Retina (tissue), 1 donor: Measurements from ENCODE around the gene EXOC3L2.
"Not testable (repeated sequence)": the region's sequence is repeated elsewhere in the genome, so short reads cannot be mapped to it uniquely, and the experiment has no call there.

Experiments used
- DNase-seq: peaks from one replicate; pipeline ENCODE4 v3.0.0-alpha.2; 2016

EXOC3L2 gene

GRCh38 chr19:45255611-45256157 lies 10.5 kb upstream of the EXOC3L2 start:
- no peak for DNase-seq

DNA sequence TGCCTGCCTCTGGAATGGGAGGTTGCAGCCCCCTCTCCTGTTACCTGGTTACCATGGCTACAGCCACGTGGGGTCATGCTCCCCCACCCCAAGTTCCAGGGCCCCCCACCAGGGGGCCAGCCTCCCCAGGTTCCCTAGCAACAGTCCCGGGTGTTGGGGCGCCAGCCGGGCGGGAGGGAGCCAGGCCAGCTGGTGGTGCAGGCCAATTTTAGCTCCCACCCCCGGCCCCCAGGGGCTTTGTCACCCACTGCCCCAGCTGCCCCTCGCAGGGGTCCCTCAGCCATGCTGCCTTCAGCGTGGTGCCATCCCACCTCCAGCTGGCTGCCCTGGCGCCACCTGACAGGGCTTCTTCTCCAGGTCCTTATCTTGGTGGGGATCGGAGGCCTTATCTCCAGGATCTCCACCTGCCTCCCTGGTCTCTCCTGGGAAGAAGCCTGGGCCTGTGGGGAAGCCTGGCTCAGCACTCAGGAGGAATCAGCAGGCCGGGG lies 8.9 kb upstream of the EXOC3L2 start:
- DNase-seq, result no peak

DNA sequence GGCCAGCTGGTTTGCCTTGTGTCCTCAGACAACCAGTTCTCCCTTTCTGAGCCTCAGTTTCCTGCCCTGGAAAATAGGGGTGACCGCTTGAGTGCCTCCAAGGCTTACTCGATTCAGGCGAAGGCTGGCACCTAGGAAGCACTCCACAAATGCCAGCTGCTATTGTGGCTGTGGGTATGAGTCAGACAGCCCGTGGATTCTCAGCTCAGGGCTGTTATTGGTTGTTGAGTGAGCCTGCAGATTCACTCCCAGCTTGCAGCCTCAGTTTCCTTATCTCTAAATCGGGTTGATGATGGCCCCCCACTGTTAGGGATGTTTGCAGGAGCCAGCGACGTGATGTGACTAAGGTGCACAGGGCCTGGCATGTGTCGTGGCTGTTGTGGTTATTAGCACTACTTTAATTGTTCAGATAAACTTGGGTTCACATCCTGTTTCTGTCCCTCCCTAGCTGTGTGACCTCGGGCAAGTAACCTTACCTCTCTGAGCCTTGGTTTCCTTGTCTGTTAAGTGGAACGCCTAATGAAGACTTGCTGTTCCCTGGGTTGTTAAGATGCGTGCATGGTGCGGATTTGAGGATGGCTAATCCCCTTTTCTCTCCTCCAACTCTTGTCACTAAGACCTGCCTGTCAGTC lies 8.3 kb upstream of the EXOC3L2 start:
- DNase-seq, result no peak

- peak; percentile 50 for DNase-seq
Measured at GRCh38 chr19:45251452-45252354, 6.5 kb upstream of the EXOC3L2 start.

- peak; percentile 50 for DNase-seq
Measured at GRCh38 chr19:45250832-45251451, 5.7 kb upstream of the EXOC3L2 start, which contains the start of gene MARK4. TSS of gene MARK4 (plus strand) at chr19:45251271. CDS start at chr19:45251589, 318 bp downstream.

DNA sequence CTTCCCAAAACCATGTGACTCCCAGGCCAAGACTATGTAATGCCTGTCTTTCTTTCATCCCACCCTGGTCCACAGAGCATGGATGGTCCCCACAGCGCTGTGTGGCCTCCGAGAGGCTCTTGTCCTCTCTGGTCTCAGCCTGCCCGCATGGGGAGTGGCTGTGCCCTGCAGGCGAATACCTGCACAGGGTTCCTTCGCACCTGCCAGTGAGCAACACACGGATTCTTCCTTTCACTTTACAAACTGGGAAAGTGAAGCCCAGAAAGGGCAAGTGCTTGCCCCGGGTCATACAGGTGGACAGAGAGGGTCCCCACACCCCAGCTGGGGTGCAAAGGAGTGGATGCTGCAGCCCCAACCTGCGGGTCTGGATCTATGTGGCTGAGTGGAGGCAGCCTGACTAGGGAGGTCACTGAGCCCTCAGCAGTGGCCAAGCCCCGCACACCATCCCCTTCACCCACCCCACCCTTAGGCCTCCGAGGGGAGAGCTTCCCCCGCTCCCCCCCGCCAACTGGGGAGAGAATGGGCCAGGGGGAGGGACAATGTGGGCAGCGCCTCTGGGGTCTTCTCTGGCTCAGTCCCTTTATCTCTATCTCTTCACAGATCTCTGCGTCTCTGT lies 5.1 kb upstream of the EXOC3L2 start:
- no peak for DNase-seq

GRCh38 chr19:45249261-45250033 lies 4.2 kb upstream of the EXOC3L2 start:
- DNase-seq, result no peak

DNA sequence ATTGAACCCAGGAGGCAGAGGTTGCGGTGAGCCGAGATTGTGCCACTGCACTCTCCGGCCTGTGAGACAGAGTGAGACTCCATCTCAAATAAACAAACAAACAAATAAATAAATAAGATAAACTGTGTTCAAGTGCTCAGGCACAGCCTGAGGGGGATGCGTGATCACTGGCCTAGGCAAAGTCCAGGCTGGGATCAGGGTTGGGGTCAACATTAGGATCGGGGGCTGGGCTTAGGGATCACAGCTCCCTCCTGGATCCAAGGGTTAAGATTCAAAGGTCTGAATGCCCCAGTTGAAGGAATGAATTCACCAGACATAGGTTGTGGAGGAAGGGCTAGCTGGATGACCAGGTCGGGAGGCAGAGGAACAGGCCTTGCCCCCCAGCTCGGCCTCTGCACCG lies 1.9 kb upstream of the EXOC3L2 start:
- DNase-seq, result no peak

DNA sequence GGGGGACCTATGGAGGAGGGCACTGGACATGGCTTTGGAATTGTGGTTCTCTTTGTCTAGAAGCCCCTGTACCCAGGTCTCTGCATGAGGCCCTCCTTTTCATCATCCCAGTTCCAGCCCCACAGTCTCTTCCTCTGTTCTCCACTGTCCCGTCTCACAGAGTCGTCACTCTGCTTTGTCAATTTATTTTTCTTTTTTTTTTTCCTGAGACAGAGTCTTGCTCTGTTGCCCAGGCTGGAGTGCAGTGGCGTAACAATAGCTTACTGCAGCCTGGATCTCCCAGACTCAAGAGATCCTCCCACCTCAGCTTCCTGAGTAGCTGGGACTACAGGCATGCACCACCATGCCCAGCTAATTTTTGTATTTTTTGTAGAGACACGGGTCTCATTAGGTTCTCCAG lies 619 bp upstream of the EXOC3L2 start:
- DNase-seq, result no peak

DNA sequence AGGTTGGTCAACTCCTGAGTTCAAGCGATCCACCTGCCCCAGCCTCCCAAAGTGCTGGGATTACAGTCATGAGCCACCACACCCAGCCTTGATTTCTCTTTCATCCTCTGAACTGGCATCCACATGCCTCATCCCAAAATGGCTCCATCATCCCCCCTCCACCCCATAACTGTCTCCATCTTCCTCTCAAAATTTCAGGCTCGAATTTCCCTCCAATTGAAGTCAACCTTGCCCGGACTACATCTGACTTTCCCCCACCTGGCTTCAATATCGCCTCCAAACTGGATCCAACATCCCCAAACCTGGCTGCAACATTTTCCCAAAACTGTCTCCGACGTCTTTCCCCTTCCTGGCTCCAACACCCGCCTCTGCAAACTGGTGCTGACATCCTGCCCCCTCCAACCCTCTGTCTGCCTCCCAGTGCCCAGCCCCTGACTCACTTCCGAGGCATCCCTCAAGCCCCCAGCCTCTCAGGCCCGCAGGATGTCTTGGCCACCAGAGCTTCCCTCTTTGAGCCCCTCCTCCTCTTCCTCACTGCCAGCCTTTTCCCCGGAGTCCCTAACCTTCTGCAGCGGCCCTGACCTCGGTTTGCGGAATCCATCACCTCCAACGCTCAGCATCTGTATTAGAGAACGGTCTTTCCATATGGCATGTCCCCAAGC lies 943 bp downstream of the EXOC3L2 start:
- no peak for DNase-seq

DNA sequence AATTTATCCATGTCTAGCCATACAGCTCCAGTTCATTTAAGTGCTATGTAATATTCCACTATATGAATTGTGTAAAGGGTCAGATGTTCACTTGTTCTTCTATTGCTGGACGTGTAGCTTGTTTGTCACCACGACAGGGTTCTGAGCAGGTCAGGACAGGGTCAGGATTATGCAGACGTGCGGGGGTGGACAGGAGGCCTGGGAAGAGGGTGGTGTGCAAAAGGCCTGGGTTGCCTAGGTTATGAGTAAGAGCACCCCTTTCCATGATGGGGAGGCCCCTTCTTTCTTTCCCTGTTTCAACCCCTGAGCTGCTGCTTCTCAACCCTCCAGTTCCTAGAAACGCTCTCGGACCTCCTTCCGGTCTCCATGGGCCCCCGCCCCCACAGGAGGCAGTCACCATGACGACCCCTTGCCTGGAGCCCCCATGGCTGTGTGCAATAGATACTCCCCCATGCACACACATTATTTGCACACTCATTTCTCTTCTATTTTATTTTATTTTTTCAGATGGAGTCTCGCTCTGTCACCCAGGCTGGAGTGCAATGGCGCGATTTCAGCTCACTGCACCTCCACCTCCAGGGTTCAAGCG lies 2.0 kb downstream of the EXOC3L2 start:
- DNase-seq, result no peak

- no peak for DNase-seq
Measured at GRCh38 chr19:45238556-45238955, 6.7 kb downstream of the EXOC3L2 start.

DNA sequence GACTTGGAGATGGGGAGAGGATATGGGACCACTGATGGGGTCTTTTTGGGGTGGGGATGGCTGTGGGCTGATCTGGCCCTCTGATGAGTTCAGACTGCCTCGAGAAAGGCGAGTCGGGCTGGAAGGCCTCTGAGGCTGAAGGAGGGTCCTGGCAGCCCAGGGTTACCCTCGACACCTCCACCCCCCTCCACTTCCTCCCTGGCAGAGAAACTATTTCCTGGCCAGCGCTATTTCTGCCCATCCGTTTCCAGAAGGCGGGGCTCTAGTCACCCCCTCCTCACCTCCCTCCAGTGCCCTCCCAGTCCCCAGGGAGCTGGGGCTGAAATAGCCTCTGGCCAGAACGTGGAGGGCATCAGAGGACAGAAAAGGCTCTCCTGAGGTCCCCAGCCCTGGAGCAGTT lies 9.7 kb downstream of the EXOC3L2 start:
- DNase-seq, result no peak

- no peak for DNase-seq
Measured at GRCh38 chr19:45234089-45234869, 10.9 kb downstream of the EXOC3L2 start.

- no peak for DNase-seq
Measured at GRCh38 chr19:45231891-45232290, 13.3 kb downstream of the EXOC3L2 start.

DNA sequence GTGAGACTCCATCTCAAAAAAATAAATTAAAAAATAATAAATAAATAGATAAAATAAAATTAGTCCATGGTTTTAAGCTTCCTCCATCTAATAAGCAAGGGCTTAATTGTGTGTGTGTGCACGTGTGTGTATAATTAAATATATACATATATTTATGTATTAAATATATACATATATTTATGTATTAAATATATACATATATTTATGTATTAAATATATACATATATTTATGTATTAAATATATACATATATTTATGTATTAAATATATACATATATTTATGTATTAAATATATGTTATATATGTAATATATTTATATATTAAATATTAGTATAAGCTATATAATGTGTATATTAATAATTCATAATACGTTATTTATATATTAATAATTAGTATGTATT lies 16.2 kb downstream of the EXOC3L2 start:
- DNase-seq, result not testable (repeated sequence)

- DNase-seq, result no peak
Measured at GRCh38 chr19:45224645-45225044, 20.6 kb downstream of the EXOC3L2 start.

GRCh38 chr19:45223879-45224278 lies 21.3 kb downstream of the EXOC3L2 start:
- no peak for DNase-seq

DNA sequence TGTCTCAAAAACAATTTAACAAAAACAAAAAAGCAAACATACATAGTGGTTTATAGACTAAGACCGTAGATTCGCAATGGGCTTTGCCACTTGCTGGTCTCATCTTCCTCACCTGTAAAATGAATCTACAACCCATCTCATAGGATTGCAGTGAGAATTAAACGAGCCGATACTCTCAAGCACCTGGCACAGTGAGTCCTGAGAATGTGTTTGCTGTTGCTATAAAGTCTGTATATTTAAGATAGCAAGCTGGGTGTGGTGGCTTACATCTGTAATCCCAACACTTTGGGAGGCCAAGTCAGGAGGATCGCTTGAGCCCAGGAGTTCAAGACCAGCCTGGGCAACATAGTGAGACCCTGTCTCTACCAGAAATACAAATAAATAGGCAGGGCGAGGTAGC lies 22.5 kb downstream of the EXOC3L2 start:
- no peak for DNase-seq
